GM19240 (cell line): ENCODE data around the gene FHIT.
"Not testable (repeated sequence)": the region's sequence is repeated elsewhere in the genome, so short reads cannot be mapped to it uniquely, and the experiment has no call there.

ENCODE experiments used
- DNase-seq: peaks from one replicate; pipeline ENCODE4 v3.0.0; 2011; ENCODE audit warnings: low spot score; ENCODE audit not compliant: insufficient read length

FHIT gene

DNA sequence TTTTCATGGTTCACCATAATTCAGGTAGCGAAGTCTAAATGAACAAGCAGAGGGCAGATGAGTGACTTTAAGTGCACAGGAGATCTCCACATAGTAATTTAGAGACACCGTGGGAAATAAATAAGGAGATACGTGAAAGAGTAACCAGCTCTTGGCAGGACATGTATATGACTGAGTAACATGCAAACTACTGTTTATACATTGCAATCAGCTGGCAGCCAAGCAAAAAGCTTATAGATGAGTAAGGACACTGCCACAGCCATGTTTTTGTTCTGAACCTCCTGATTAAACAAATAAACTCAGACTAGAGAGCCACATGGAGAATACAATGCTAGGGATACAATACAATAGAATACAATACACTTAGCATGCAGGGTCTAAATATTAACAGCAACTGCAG, 252.4 kb downstream of the FHIT start:
- DNase-seq = no peak

DNA sequence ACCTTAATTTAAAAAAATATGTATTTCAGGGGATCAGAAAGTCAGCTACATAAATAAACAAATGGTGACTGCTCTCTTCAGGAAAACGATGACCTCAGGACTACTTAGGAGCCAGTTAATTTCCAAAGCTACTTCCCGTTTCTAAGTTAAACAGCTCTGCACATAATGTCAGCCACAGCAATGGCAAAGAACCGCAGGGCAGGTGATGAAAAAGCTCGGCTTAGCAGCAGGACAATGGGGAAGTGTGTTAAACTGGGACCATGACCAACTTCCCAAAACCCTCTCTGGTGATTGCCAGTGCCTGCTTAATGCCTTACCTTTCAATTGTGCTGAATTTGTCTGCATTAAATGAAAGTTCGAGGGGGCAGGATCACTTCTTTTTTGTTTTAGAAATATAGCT, 258.9 kb downstream of the FHIT start:
- no peak for DNase-seq

DNA sequence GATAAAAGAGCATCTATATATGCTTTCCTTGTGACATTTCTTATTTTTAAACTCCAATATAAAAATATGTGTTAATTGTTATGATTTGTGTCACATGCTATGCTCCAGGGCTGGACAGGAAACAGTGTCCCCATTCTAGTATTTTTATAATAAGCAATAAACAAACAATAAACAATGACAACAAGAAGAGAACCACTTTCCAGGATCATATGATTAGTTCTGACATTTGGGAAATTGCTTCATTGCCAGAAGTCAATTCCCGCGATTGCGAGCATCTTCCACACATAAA, 260.9 kb downstream of the FHIT start:
- DNase-seq = no peak

DNA sequence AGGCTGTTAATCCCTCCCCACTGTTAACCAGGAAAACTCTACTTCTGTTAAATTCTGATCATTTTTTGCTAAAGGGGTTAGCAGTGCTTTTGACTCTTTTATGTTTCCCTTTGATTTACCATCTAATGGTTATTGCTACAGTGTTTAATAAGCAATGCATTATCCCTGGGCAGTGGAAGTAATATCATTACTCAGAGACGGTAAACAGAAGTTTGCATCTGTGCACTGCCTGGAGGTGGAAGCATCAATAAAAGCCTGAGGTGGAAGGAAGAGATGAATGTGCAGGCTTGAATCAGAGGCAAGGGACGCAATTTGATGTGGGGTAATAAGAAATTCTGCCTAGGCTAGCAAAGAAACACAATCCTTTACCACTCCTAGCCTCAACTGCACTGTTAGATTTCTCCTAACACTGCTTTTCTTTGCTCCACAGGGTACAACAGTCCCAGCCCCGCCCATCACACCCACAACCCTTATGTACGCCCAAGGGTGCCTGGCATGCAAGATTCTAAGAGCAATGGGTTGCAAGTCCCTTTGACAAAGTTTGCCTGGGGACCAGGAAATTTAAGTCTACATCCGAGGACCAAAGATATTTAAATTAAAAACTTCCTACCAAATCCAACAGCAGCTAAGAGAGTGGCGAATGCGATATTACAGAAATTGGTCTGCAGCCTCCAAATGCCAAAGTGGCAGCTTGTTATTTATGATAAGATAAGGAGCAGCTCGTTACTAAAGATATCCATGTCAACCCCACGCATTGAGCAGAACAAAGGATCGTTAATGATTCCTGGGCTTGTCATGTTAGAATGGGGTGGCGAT, 261.4 kb downstream of the FHIT start:
- no peak for DNase-seq

DNA sequence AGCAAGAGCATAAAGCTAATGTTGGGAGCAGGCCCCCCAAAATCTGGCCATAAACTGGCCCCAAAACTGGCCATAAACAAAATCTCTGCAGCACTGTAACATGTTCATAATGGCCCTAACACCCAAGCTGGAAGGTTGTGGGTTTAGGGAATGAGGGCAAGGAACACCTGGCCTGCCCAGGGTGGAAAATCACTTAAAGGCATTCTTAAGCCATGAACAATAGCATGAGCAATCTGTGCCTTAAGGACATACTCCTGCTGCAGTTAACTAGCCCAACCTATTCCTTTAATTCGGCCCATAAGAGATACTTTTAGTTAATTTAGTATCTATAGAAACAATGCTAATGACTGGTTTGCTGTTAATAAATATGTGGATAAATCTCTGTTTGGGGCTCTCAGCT, 264.1 kb downstream of the FHIT start:
- DNase-seq = not testable (repeated sequence)

DNA sequence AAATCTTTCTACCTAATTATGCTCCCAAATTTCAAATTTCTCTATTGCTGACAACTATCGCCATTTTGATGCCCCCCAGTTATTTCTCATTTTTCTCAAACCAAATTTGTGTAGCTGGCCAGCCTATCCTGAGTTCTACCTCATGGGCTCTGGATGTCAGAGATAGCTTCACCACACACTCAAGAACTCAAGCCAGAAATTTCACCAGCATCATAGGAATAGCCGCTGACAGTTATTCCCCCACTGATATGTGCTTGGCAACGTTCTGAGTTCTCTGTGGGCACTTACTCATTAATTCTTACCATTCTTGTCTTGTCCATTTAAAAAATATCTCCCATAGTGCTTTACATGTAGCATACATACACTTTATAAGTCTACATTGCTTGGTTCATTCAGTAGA, 264.7 kb downstream of the FHIT start:
- no peak for DNase-seq

DNA sequence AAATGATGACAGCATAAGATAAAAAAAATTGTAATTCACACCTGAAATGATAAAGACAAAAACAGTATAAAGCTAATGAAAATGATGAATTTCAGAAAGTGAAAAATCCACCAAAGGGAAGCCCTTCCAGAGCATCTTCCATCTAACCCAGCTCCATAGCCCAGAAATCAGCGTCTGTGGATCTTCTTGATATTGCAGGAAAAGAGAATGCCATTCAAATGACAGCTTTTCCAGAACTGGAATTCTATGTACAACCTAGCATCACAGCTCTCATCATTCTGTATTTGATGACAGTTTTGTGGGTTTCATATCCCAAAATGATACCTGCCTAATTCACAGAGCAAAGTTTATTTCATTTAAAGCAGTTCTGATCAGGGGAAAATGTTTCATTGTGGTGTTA, 267.3 kb downstream of the FHIT start:
- DNase-seq = no peak

DNA sequence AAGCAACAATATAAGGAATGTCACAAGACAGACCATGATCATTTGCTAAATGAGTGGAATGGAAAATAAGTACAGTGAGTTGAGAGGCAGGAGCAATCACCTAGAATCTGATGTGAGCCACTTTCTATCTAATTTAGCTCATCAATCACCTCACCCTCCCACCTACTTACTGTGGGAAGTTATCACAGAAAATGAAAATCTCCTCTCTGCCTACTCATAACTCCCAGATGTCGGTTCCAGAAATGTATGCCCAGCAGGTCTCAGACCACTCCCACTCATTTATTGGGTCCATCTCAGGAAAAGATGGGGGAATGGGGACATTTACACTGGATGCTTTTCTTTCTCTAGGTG, 270.9 kb downstream of the FHIT start:
- DNase-seq = no peak

DNA sequence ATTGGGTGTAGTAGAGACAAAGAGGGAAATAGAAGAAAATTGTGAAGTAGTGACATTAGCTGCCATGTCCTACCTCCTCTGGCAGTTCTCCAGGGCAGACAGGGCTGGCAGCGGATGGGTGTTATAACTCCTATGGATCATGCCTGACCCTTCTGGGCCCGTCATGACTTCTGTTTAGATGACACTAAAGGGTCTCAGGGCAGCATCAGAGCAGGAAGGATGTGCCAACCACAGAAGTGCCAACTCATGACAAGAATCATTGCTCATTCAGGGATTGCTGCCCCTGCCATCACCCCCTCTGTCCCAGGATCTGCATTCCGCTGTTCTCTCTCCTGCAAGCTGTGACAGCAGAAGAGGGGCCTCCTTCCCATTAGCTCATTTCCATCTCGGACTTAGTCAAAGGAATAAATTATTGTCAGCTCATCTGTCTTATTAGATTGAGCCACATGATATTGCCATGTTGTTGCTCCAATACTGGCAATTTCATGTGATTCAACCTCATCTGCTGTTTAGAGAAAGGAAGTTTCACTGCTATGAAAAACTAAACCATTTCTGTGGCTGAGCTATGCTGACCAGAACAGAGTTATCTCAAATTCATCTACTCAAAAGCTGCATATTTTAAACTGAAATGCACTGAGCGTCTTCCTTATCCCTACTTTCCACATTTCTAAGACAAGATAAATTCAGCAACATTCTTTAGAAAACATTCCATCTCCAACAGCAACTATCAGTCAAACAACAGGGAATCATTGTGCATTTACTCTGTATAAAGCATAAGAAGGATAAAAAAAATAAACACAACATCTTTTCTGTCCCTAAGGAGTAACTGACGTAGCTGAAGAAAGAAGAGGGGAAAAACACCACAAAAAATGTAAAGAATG, 271.6 kb downstream of the FHIT start:
- DNase-seq = no peak

DNA sequence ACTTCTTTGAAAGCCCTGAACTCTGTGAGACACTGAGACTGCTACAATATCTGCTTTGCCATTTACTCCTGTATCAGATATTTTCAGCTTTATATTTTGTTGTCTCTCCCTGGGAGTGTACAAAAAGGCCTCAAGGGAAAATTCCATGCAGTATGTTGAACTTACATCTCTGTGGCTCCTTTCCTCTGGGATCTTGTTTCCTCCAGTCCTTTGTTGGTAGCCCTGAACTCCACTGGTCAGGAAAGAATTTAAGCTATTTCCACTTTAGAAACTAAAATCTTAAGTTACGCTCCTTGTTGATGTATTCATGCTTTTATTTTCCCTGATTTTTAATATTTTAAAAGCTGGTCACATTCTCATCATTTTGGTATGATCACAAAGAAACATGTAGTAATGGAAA, 277.9 kb downstream of the FHIT start:
- DNase-seq = no peak

DNA sequence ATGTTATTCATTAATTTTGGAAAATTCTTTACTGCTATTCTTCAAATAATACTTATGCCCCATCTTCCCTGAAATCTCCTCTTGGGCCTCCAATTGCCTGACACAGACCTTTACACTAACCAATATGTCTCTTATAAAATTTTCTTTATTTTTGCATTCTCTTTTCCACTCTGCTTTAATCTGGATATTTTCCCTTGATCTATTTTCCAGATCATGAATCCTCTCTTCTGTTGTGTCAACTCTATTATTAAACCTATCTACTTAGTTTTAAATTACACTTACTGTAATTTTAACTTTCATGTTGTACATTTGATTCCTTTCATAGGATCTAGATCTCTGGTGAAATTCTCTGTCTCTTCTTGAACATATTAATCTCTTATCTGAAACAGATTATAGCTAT, 278.7 kb downstream of the FHIT start:
- no peak for DNase-seq

DNA sequence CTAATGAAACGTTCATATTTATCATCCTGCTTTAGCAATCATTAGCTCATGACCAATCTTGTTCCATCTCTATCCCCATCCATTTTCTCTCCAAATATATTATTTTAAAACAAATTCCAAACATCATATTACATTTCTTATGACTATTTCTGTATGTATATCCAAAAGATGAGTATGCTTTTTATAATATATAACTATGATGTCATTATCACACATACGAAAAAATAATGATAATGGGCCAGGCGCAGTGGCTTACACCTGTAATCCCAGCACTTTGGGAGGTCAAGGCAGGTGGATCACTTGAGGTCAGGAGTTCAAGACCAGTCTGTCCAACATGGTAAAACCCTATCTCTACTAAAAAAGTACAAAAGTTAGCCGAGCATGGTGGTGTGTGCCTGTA, 280.4 kb downstream of the FHIT start:
- DNase-seq = no peak

DNA sequence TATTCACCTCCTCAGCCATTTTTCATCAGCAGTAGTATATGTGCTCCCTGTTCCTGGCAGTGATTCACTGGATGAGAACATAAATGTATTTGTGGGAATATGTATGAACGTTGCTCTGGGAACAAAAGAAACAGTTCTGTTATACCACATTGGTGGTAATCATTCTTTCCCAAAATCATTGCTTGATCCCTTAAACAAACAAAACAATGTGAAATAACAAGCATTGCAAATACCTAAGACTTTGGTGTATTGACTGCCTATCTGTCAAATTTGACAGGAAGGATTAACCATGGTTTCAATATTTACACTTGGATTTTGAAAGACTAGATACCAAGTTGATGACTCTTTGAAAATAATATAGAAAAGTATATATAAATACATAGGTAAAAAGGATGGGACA, 284.1 kb downstream of the FHIT start:
- no peak for DNase-seq

DNA sequence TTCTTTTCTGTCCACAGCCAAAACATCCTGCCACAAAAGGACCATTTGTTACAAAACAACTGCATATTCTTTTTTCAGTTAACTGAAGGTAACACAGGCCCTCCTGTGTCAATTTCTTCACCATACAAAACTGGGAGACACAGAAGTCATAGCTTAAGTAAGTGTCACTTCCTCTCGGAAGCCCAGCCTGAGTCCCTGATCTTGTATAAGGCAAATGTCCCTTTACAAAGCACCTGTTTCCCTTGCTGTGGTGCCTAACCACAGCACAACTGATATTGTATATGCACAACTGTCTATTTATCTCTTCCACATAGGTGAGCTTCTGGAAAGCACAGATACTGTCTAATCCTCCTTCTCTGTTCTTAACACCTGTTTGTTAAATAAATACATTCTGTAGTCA, 293.7 kb downstream of the FHIT start:
- no peak for DNase-seq

DNA sequence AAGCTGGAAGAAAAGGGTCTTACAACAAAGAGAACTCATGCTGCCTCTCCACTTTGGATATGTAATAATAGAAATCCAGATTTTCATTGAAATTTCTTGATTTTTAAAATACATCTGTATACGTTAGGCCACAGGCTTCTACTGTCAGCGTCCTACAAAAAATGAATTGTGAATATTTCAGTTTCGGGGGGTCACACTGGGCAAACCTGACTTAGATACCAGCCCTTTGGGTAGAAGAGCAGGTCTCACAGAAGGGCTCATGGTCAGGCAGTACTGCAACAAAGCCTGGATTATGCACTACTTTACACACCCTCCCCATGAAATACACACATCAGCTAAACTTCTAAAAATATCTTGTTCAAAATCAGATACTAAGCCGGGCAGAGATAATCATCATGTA, 294.5 kb downstream of the FHIT start:
- DNase-seq = no peak

DNA sequence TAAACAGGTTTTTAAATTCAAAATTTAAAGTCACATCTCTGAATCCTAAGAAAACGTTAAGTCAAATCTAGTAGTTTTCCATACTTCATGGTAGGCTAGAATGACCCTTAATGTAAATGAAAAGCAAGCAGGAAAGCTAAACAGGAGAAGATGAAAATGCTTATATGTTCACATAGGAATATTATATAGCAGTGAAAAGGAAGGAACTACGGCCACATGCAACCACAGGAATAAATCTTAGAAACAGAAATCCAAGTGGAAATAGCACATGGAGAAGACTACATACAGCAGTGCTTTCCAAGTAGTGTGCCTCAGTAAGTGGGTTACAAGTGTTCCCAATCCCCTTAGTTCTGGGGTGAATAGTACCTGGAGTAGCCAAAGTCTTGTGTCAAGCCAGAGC, 296.2 kb downstream of the FHIT start:
- DNase-seq = no peak

DNA sequence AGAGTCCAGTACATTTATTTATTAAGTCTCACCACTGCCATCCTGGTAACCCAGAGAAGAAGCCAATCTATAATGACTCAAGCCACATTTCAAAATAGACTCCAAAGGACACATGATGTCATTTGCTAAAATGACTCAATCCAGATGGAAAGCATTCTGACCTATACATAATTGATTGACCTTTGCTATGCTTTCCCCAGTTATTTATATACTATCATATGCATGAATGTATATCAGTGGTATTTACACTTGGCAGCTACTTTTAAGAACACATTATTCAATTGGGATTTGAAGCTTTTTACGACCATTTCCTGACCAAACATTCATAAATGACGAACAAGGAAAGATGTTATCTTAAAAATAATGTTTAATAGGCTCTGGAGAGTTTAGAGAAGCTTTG, 297.2 kb downstream of the FHIT start:
- DNase-seq = no peak

DNA sequence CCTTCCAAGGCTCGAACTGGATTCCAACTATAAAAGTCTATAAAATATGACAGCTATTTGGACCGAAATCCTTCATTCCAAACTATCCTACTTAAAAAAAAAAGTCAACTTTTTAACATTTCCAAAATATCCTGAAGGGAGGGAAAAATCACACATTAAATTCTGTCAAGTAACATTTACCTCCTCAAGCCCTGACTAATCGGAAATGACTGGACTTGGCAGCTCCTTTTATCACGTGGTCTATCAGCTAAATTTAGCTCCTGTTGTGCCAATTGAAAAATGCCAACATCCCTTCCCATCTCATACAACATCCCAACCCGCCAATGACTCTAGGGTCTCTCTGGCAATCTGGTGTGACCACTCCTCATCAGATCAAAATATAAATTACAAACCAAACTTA, 297.9 kb downstream of the FHIT start:
- DNase-seq = no peak

DNA sequence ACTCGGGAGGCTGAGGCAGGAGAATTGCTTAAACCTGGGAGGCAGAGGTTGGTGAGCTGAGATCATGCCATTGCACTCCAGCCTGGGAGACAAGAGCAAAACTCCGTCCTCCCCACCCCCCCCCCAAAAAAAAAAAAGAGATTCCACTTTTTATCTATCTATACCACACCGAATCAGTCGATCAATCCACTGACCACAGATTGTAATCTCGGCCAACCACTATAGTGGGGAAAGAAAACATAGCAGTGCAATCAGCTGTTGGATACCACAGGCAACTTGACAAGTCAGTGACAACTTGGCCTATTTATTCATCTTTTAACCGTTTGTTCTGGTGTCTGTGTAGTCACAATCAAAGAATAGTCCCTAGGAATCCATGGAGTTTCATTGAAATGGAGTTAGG, 299.2 kb downstream of the FHIT start:
- no peak for DNase-seq

DNA sequence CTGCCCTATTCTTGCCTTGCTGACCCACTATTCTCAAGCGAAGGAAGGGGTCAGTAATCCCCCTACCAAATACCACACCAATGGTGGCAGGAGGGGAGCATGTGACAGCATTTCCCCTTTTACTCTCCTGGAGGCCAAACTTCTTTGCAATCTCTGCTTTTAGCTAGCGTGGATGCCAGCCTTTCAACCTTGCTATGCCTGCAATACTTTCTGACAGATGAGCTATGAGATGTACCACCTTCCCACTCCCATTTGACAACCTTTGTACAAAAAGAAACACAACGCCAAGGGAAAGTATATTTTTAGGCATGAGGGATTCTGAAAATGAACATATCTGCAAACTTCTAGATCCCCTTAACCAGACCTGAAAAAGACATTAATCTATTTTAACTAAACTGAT, 302.1 kb downstream of the FHIT start:
- no peak for DNase-seq

DNA sequence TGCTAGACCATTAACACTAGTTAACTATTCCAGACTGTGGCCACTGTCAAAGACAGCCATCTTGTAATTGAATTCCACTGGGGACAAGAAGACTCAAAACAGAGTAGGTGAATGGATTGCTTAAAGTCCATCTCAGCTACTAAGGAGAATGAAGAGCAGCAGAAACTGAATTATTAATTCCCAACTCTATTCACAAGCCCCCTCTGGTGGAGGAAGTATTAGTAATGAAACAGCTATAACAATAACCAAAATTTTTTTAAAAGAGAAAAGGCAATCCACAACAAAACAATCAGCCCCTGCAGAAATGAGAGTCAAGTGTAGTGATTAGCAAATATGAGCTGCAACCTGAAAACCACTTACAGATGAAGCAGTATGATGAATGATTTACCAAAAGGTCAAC, 302.8 kb downstream of the FHIT start:
- DNase-seq = no peak

DNA sequence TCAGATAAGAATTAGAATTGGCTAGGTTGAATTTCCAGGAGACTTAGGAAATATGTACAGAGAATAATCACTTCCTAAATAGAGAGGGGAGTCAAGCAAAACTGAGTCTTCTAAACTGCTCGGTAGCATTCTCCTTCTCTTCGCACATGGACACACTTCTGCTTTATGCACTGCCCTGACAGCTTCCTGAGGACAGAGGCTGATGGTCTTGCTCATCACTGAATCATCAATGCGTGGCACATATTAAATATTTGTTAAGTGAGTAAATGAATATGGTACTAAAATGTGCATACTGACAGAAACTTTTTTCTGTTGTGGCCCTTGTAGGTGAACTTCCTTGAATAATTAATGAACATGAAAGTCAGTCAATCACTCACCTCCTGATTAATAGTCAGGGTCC, 315.5 kb downstream of the FHIT start:
- DNase-seq = no peak

DNA sequence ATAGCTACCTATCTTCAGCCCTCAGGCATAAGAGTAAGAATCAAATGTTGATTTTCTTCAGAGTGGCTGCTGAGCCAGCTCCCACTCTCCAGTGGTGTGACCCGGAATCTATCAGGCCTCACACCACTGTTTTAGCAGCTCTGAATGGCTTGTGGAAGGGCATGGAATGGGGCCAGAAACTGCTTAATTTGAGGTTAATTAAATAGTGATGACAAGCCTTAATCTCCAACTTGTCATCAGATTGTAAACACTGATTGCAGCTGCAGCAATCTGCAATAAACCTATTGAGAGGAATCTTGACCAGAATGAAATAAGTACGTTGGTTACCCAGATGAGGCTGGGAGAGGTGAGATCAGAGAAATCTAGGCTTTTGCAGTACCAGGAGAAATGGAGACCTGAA, 317.4 kb downstream of the FHIT start:
- no peak for DNase-seq
